GM19463 (cell line): ENCODE measurements around the gene PXDN.
"Not testable (repeated sequence)": the region's sequence is repeated elsewhere in the genome, so short reads cannot be mapped to it uniquely, and the experiment has no call there.

Experiments used
- ATAC-seq: cut with Tn5 transposase; IDR thresholded peaks from one replicate; pipeline ENCODE4 v1.9.1; 2021; ENCODE audit warnings: mild to moderate bottlenecking, moderate library complexity; ENCODE audit not compliant: unreplicated experiment

PXDN gene

DNA sequence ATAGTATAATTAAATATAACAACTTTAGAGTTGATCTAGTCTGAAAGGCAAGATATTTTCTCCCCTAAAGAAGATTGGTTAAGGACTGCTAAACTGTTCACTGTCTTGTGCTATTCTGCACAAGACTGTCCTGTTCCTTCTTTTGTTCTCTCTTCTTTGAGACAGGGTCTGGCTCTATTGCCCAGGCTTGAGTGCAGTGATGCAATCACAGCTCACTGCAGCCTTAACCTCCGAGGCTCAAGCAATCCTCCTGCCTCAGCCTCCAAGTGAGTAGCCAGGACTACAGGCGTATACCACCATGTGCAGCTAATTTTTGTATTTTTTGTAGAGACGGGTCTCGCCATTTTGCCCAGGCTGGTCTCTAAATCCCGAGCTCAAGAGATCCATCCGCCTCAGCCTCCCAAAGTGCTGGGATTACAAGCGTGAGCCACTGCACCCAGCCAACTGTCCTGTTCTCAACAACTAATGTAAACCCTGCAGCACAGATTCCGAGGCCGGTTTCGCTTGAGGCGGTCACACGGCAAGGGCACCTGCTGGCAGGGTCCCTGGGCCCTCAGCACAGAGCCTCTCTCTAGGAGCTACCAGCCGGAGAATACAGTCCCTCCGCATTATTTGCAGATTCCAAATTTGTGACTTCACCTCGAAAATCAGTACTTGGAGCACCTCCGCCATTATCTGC lies 16.4 kb downstream of the PXDN start:
- no peak for ATAC-seq

DNA sequence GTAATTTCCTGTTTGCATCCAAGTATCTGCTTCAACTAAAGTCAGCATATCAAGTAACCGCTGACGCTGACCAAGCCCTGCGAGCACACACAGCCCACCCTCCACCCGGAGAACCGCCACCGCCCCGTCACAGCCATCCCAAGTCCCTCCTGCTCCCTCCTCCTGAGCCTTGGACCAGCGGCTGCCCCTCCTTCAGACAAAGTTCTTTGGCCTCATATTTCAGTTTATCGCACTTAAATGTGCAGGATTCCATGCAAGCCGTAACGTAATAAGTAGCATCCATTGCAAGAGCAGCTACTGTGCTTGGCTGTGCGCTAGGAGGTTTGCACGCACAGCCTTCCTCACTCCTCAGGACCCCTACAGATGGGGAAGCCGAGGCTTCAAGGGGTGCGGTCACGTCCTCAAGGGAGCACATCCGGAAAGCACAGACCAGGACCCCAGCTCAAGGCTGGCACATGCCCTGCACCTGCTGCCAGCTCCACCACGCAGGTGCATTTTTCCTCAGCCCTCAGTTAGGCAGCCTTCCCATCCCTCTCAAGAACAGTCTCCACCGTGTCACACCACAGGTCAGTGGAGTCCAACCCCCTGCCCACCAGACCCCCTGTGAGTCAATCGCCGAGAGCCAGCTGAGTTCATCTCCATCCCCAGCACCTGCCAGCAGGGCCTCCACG lies 17.1 kb downstream of the PXDN start:
- no peak for ATAC-seq

DNA sequence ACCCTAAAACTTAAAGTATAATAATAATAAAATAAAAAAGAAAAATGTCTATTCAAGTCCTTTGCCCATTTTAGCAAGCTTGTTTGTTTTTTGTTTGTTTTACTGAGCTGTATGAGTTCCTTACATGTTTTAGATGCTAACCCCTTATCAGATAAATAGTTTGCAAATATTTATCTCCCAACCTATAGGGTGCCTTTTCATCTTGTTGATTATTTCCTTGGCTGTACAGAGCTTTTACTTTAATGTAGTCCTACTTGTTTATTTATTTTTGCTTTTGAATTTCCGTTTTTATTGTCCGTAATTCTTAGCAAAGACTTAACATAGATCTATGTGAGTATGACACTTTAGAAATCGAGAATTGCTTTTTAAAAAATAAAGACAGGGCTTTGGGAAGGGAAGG lies 17.8 kb downstream of the PXDN start:
- ATAC-seq = no peak

DNA sequence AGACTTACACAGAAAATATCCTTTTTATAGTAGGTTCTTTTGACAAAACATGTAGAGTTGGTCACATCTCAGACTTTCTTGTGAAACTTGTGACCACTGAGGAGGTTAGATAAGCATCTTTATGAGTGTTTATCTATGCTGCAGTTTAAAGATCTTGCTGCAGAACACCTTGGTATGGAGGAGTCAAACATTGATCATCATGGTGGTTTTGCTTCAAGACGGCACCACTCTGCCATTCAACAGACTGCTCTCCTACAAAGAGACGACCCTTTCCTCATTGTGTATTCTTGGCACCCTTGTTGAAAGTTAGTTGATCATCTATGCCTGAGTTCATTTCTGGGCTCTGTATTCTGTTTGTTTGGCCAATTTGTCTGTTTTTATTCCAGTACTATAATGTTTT lies 20.0 kb downstream of the PXDN start:
- ATAC-seq = not testable (repeated sequence)

DNA sequence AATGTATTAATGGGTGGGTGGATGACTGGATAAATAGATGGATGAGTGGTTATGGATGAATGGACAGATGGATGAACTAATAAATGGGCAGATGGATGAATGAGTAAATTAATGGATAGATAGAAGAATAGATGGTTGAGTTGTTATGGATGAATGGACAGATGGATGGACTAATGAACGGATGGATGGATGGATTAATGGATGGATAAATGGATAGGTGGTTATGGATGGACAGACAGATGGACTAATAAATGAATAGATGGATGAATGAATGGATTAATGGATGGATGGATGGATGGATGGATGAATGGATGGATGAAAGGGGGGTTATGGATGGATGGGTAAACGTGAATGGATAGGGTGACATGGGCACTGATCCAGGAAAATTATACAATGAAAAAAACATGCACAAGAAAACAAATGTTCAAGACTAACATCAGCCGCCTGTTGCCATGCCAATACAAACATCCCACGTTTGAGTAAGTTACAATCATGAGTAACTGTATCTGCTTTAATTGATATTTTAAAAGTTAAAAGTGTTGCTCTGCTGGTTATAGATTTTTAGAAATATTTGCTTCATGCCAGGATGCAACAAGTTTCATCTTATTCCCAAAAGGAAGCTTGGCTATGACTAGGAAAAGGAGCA lies 20.8 kb downstream of the PXDN start:
- ATAC-seq = no peak

DNA sequence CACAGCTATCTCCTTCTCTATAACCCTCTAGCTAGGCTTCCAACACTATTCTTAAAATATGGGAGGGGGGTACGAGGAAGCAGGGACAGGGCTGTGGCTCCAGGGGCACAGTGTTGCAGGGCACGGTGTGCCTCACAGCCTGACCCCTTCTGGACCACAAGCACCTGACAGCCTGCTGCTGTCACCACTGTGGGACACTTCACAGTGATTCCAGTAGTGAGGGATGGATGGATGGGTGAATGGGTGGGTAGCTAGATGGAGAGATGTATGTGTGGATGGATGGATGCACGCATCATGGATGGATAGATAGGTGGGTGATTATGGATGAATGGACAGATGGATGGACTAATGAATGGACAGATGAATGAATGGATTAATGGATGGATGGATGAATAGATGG lies 21.6 kb downstream of the PXDN start:
- ATAC-seq = no peak

DNA sequence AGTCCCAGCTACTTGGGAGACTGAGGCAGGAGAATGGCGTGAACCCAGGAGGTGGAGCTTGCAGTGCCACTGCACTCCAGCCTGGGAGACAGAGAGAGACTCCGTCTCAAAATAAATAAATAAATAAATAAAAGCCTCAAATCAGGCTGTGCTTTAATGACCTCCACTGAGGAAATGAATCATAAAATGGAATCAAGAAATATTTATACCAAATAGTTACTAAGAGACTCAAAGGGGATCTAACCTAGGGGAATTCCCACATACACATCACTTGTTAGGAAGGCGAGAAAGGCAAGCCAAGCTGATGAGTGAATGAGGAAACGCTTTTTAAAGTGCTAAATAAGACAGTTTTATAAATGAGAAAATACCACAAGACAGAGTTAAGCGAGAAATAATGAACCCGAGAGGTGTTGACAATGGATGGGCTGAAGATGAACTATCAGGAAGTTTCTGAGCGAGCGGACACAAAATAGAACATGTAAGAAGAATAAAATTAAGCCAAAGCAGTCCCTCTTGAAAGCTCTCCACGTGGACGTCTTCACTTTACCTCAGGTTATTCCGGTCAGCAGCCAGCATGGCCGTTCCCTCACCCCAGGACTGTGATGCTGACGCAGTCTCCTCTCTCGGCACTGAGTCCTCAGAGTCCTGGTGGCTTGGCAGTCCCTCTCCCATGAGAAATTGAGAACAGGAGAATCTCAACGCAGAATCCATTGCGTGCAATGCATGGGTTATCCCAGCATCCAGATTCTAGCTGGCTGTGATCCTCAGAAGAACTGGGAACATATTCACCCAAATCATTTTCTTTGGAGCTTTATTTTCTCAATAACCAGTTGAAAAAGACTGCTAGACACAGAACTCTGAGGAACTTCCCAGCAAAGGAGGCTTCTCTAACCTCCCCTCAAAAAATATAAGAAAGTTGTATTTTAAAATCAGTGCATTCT lies 22.3 kb downstream of the PXDN start:
- no peak for ATAC-seq

DNA sequence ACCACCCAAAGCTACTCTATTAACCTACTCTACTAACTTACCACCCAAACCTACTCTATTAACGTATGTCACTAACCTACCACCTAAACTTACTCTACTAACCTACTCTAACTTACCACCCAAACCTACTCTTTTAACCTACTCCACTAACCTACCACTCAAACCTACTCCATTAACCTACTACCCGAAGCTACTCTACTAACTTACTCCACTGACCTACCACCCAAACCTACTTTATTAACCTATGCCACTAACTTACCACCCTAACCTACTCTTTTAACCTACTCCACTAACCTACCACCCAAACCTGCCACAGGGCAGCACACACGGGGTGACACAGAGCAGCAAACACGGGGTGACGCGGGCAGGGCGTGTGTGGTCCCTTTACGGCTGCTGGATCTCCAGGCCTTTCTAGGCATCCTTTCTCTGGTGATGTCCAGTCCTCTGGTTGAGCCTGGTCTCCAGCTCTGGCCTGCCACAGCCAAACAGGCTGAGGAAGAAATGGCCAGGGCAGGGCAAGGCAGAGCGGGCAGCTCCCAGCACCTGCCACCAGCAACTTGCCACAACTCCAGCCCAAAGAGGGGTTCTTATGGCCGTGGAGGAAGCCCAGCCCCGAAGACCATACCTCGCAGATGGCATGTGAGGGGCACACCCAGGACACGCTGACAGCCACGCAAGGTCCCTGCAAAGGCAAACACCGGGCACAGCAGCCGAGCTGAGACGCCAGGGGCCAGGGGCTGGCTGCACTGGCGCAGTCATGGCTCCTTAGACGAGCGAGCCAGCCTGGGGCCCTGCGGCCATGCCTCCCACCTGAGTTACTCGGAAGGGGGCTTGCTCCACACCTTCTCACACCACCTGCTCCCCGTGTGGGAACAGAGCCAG lies 25.7 kb downstream of the PXDN start:
- no peak for ATAC-seq

DNA sequence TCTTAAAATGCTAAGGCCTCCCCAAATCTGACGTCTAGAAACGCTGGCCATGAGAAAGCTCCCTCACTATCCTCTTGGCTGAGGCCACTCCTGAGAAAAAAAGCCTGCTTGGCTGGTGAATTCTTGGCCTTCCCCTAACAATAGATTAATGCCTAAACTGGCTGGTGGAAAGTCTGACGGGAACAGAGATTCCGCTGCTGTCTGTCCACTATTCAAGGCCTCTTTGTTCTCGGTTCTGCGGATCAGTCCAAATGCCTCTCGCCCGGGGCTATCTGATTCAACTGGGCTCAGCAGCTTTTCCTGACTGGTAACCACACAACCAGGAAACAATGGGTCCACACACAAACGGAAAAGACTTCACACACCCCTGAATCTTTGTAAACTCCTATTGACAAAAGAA lies 27.2 kb downstream of the PXDN start:
- no peak for ATAC-seq

DNA sequence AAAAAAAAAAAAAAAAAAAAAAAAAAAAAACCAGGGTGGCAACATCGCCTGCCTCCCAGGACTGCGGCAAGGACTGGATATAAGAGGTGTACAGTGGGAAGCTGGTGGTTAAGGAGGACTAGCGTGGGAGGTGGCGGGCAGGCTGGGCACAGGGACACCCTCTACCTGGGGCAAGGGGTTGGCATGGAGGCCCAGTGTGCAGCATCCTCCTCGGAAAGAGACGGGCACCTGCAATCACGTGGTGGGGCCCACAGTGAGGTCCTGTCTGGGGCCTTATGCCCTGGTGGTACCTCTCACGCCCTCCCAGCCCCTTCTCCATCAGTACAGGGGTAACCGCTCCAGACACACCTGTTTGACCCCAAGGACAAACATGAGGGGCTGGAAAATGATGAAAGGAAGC lies 27.9 kb downstream of the PXDN start:
- no peak for ATAC-seq

DNA sequence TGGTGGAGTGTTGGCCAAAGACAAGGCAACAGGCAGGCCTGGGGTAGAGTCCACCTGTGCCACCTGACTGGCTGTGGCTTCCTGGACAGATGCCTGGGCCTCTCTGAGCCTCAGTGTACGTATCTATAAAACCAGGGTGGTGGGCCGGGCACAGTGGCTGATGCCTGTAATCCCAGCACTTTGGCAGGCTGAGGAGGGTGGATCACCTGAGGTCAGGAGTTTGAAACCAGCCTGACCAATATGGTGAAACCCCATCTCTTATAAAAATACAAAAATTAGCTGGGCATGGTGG lies 28.4 kb downstream of the PXDN start:
- not testable (repeated sequence) for ATAC-seq

DNA sequence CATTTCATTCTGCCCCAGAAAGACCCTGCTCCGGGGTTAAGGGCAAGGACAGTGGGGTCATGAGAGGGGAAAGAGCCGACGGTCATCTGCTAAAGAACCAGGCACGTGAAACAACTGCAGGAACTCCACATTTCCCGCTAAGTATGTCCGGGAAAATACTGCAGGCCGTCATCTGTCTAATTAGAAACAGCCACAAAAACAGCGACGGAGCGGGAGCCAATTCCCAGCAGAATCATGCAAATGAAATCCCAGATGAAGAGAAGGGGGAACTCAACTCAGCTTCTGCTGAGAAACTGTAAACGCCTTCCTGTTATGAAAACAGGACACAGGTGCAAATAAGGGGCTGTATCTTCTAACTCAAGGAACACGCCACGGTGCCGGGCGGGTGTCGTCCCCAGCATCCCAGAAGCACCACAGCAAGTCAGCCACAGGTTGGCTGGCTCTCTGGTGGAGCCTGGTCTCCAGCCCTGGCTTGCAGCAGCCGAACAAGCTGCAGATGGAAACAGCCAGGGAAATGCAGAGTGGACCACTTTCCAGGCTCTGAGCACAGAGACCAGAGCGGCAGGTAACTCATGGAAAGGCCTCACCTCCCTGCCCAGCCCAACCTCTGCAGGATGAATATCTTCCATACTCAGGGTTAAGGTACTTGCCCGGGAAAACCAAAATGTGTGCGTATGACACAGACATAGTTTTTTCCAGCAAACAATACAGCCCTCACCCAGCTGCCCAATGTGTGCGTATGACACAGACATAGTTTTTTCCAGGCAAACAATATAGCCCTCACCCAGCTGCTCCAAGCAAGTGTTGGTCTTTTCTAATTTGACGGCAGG lies 28.9 kb downstream of the PXDN start:
- no peak for ATAC-seq

DNA sequence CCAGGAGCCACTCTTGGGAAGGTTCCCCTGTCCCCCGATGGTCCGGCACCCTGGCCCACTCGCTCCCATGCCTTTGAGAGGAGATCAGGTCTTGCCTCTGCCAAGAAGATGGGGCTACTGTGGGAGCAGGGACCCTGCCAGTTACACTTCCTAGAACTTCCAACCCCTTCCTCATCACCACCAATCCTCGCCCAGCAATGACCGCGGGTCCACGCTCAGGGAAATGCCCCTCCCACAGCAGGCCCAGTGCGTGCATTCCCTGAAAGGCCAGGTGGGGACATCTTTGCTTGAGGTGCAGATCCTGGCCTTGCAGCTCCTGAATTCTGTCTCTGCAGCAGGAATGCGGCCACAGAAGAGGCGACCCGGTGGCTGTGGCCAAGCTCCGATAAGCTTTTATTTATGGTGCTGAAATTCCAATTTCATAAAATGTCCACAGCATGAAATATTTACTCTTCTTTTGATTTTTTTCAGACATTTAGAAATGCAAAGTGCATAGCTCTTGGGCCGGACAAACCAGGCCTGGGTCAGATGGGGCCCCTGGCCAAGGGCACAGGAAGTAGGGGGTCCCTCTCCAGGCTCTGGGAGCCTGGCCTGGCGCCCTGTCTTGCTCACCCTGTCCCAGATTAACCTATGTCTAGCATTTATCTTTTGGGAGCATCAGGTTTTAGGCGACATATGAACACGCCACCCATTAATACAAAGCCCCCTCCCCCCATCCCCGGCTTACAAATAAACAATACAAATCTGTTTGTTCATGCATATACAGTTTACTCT lies 29.8 kb downstream of the PXDN start:
- no peak for ATAC-seq

DNA sequence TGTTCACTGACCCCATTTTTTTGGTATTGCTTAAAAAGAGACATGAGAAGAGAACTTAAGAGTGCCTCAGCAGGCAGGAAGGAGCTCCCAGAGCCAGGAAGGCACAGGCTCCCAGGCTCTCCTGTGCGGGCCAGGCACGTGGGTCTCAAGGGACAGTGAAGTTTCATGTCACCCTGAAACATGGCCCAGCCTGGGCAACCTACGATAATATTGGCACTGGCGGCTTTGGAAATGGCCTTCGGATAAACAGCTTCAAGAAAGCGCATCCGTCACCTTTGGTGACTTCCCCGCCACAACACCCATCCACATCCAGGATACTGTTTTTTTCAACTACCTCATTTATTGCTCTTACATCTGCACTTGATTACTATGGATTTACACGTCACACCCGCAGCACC lies 30.5 kb downstream of the PXDN start:
- no peak for ATAC-seq

DNA sequence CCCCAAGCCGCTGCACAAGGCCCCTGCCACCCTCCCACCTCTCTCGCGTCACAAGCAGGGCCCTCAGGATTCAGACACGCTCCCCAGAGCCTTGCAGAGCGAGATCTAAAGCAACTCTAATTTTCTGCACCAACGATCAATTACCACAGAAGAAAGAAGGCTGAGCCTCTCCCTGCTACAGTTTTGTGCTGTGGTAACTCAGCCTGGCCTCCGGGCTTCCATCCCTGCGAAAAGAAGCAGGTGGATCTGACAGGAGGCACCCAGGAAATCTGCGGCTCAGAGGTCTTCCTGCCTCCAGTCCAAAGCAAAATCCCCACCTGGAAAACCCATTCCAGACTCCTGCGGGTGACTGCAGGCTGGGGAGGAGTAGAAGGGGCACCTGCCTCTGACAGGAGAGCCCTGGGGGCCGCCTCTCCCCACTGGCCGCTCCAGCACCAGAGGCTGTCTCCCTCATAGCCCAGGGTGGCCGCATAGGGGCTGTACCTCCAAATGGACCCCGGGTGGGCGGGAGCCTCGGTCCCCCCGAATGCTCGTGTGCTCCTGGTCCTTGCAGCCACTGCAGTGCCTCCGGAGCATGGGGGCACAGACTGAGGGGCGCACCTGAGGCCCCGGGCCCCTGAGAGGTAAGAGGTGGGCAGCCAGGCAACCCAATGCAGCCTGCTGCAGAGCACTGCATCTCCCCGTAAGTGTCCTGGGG lies 31.0 kb downstream of the PXDN start:
- no peak for ATAC-seq

DNA sequence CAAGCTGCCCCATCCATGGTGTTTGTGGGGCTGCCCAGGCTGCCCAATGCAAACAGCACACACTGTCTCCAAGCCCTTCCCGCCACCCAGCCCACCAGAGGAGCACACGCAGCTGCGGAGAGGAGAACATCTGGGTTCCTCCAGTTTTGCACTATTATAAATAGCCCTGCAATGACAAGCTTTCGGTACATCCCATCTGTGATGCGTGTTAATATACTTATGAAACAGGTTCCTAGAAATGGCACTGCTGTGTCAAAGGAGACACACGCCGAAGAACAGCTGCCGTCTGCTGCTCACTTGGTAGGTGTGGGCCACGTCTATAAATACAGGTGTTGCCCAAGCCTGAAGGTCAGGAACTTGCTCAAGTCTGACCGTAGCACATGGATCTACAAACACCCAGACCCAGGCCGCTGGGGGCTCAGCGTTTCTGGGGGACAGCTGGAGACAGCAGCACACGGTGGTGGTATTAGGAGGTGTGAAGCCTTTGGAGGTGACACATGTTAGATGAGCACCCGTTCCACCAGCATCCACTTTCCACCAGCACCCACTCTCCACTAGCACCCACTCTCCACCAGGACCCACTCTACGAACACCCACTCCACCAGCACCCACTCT lies 34.3 kb downstream of the PXDN start:
- no peak for ATAC-seq

DNA sequence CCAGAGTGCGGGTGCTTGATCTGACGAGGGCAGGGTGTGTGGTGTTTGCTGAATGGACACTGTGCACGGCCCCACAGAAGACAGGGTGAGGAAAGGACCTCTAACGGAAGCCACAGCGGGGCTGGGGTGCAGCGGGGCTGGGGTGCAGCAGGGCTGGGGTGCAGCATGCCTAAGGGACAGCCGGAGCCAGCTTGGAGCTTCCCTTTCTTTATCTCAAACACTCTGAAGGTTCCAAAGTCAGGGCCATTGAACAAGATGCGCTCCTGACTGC lies 35.0 kb downstream of the PXDN start:
- ATAC-seq = no peak
